Measurements from ENCODE around the gene NOL4L.
A peak's percentile ranks its signal among the peaks of the same experiment; 100 is the strongest.

The NOL4L gene

GRCh38 chr20:32453467-32454163 is 131.5 kb downstream of the NOL4L start:
- no peak for DNase-seq

- no peak for DNase-seq
These were observed 132.2 kb downstream of the NOL4L start for GRCh38 chr20:32452776-32453466.

- DNase-seq: no peak
These were observed 133.3 kb downstream of the NOL4L start for GRCh38 chr20:32451682-32452461.

- DNase-seq: no peak
These were observed 133.8 kb downstream of the NOL4L start for GRCh38 chr20:32451340-32451681.

GRCh38 chr20:32450484-32451061 is 134.6 kb downstream of the NOL4L start:
- no peak for DNase-seq

GRCh38 chr20:32449890-32450401 is 135.2 kb downstream of the NOL4L start:
- no peak for DNase-seq

- DNase-seq: no peak
These were observed 135.9 kb downstream of the NOL4L start for GRCh38 chr20:32449057-32449889.

- no peak for DNase-seq
These were observed 136.7 kb downstream of the NOL4L start for GRCh38 chr20:32448306-32449056.

- no peak for DNase-seq
These were observed 137.8 kb downstream of the NOL4L start for GRCh38 chr20:32447136-32448027.

GRCh38 chr20:32446301-32447100 is 138.6 kb downstream of the NOL4L start:
- DNase-seq: no peak

- peak; percentile 43 for DNase-seq
These were observed 139.4 kb downstream of the NOL4L start for GRCh38 chr20:32445539-32446273.

- no peak for DNase-seq
These were observed 140.5 kb downstream of the NOL4L start for GRCh38 chr20:32444474-32445220.

- DNase-seq: no peak
These were observed 141.7 kb downstream of the NOL4L start for GRCh38 chr20:32443386-32443974.

- DNase-seq: no peak
These were observed 142.3 kb downstream of the NOL4L start for GRCh38 chr20:32442630-32443373.

- DNase-seq: no peak
These were observed 143.5 kb downstream of the NOL4L start for GRCh38 chr20:32441638-32442037.

- no peak for DNase-seq
These were observed 144.4 kb downstream of the NOL4L start for GRCh38 chr20:32440758-32441078.

Data from MV-4-11 (cell line).